Adrenal gland (tissue), 12 donors: ENCODE data around the gene FERD3L. TPM values are rescaled to one million over a fixed set of nuclear protein-coding genes. Genes with fewer than 3 reads are reported as not detected.
A peak's percentile ranks its signal among the peaks of the same experiment; 100 is the strongest.

ENCODE experiments used
- DNase-seq, 7 donors: peaks; one replicate each; pipeline ENCODE4 v3.0.0-alpha.2; 2019 to 2020
- H3K27ac ChIP-seq, 5 donors: fragments of 200-600 bp; sonication (generic) in 4 of 5; 1 replicate in 3 of 5; 2 replicates in 2 of 5; pipeline versions ENCODE4 v1.5.1 to v1.8.0; 2016 to 2020; ENCODE audit warnings: mild to moderate bottlenecking in 1 of 5
- H3K27me3 ChIP-seq: fragments of 200-600 bp; 2 replicates; pipeline ENCODE4 v1.8.0; 2021
- H3K36me3 ChIP-seq, 2 donors: fragments of 200-600 bp; replicated peaks in 1 of 2; 1 replicate in 1 of 2; 2 replicates in 1 of 2; pipeline versions ENCODE4 v1.5.1 to v1.8.0; 2018 to 2022
- H3K4me1 ChIP-seq, 2 donors: fragments of 200-600 bp; replicated peaks in 1 of 2; 1 replicate in 1 of 2; 2 replicates in 1 of 2; pipeline versions ENCODE4 v1.5.1 to v1.8.0; 2018 to 2021
- H3K4me3 ChIP-seq, 4 donors: fragments of 200-600 bp; sonication (generic) in 3 of 4; one replicate each; pipeline ENCODE4 v1.5.1; 2016 to 2018
- H3K9me3 ChIP-seq, 3 donors: fragments of 200-600 bp; sonication (generic) in 1 of 3; replicated peaks in 1 of 3; 1 replicate in 2 of 3; 2 replicates in 1 of 3; pipeline versions ENCODE4 v1.5.1 to v1.8.0; 2016 to 2021
- CTCF ChIP-seq, 6 experiments: fragments of 450-650 bp in 4 of 6; fragments of 200-600 bp in 2 of 6; sonication (generic) in 1 of 6; IDR thresholded peaks; 1 replicate in 5 of 6; 2 replicates in 1 of 6; pipeline versions ENCODE4 v1.5.1 to v1.8.0; 2016 to 2021; ENCODE audit warnings: antibody characterized with exemption in 6 of 6, mild to moderate bottlenecking in 2 of 6, moderate library complexity in 1 of 6
- POLR2A ChIP-seq, 2 donors: fragments of 450-650 bp; IDR thresholded peaks; one replicate each; pipeline ENCODE4 v1.6.1; 2017; ENCODE audit warnings: antibody characterized with exemption in 2 of 2, mild to moderate bottlenecking in 2 of 2, moderate library complexity in 1 of 2
- WGBS, 4 donors: extraction: QIAGEN DNeasy Blood & Tissue Kit in 2 of 4; methylation state at CpG; one replicate each; pipeline versions ENCODE4 v1.1.5 to v1.1.7; 2013 to 2017; 5-methylcytosine and 5-hydroxymethylcytosine counted together
- intact Hi-C, 2 donors: fragments of 100-400 bp; cut with DNase I; formaldehyde crosslinking; loops; one replicate each; pipeline versions ENCODE4 v1.14.1 to v1.15.0; 2022 to 2023
- polyA plus RNA-seq, 3 donors: library from polyadenylated mRNA; stranded (reverse); fragments of 200-250 nt in 2 of 3; fragments of 350-450 nt in 1 of 3; fragmentation: Illumina TruSeq in 1 of 3; extraction: RNeasy Lipid Tissue Mini Kit (QIAGEN cat#74804) in 1 of 3; gene quantifications; one replicate each; pipeline ENCODE4 v1.2.3, GENCODE V29; 2013 to 2014
- total RNA-seq, 9 donors: library from RNA; depleted of rRNA in 4 of 9; stranded (reverse); fragments of >200 nt in 4 of 9; fragments of 120-200 nt in 1 of 9; fragmentation: NEBNext Ultra II Directional in 1 of 9; extraction: Animal tissue kit (Norgen Biotek cat#: 25700) in 1 of 9; gene quantifications; one replicate each; pipeline versions ENCODE4 v1.1.0 to v1.2.4, GENCODE V29; 2013 to 2023
- donor health status: healthy with polysubstance abuse.
- donor health status: Bipolar disorder and iron deficiency.
- donor health status: DM: yes; HTN: yes; CAD: no.
- donor health status: DM: no; HTN: no; CAD: no.
- donor health status: DM: no; HTN: no; CAD: no.
- donor health status: DM: yes; HTN: yes; CAD: no.

The FERD3L gene
- total and polyA plus RNA-seq, 12 donors = not detected

- H3K4me1 ChIP-seq = no peaks in the 10 kb centered on the region
- intact Hi-C loops = no loop called here
- no peaks in the 10 kb centered on the region for H3K9me3 ChIP-seq
- no peaks in the 10 kb centered on the region for H3K36me3 ChIP-seq
- TF ChIP-seq CTCF (IDR thresholded peaks at IDR 0.05) (no peak), POLR2A (IDR thresholded peaks at IDR 0.05) (no peak)
- DNase-seq = no peak
- H3K27ac ChIP-seq = no peak overlapping the region
- no peak overlapping the region for H3K4me3 ChIP-seq
- 62 to 73% (median 71%) methylated on average over 4 of the region's 4 CpGs for WGBS, 4 donors
- no peaks in the 10 kb centered on the region for H3K27me3 ChIP-seq
These were observed 11.8 kb downstream of the FERD3L start for GRCh38 chr7:19133390-19133789.

- DNase-seq = no peak
- intact Hi-C loops = no loop called here
- no peak overlapping the region for H3K27ac ChIP-seq
- WGBS, 4 donors = 54 to 76% (median 67%) methylated on average over 1 of the region's 1 CpG
- H3K36me3 ChIP-seq = no peaks in the 10 kb centered on the region
- no peaks in the 10 kb centered on the region for H3K9me3 ChIP-seq
- TF ChIP-seq CTCF (IDR thresholded peaks at IDR 0.05) (no peak), POLR2A (IDR thresholded peaks at IDR 0.05) (no peak)
- no peaks in the 10 kb centered on the region for H3K4me1 ChIP-seq
- no peak overlapping the region for H3K4me3 ChIP-seq
- H3K27me3 ChIP-seq = no peaks in the 10 kb centered on the region
These were observed 16.4 kb downstream of the FERD3L start for GRCh38 chr7:19128856-19129255.

- no peak for DNase-seq
- intact Hi-C loops = loop anchor here in 1 of 2 donors (5.0 kb wide), 1 partner anchor 320 kb away; no protein-coding TSS in a partner anchor
- Histone ChIP-seq H3K36me3 (no peaks in the 10 kb centered on the region), H3K27me3 (peaks cover 39% of the 10 kb centered on the region), H3K4me1 (no peaks in the 10 kb centered on the region), H3K27ac (no peak overlapping the region), H3K4me3 (no peak overlapping the region), H3K9me3 (no peaks in the 10 kb centered on the region)
- 43 to 46% (median 44%) methylated on average over 2 of the region's 2 CpGs for WGBS, 4 donors
- TF ChIP-seq POLR2A (IDR thresholded peaks at IDR 0.05) (no peak), CTCF (IDR thresholded peaks at IDR 0.05) (peak; percentile 58 to 84 (median 70))
These were observed 23.1 kb downstream of the FERD3L start for GRCh38 chr7:19121977-19122588.

GRCh38 chr7:19119870-19120486, 25.2 kb downstream of the FERD3L start:
- peaks cover 4 to 11% of the 10 kb centered on the region in 2 donors for H3K4me1 ChIP-seq
- H3K27me3 ChIP-seq = peaks cover 50% of the 10 kb centered on the region
- H3K9me3 ChIP-seq = no peaks in the 10 kb centered on the region
- H3K27ac ChIP-seq = no peak overlapping the region
- H3K4me3 ChIP-seq = no peak overlapping the region
- DNase-seq = no peak
- 63 to 71% (median 65%) methylated on average over 9 to 10 of the region's 10 CpGs for WGBS, 4 donors
- TF ChIP-seq POLR2A (IDR thresholded peaks at IDR 0.05) (no peak), CTCF (IDR thresholded peaks at IDR 0.05) (no peak)
- intact Hi-C loops = loop anchor here in 1 of 2 donors (5.0 kb wide), 1 partner anchor 322 kb away; no protein-coding TSS in a partner anchor
- no peaks in the 10 kb centered on the region for H3K36me3 ChIP-seq
